ENCODE measurements around the gene MYH9.

DNA sequence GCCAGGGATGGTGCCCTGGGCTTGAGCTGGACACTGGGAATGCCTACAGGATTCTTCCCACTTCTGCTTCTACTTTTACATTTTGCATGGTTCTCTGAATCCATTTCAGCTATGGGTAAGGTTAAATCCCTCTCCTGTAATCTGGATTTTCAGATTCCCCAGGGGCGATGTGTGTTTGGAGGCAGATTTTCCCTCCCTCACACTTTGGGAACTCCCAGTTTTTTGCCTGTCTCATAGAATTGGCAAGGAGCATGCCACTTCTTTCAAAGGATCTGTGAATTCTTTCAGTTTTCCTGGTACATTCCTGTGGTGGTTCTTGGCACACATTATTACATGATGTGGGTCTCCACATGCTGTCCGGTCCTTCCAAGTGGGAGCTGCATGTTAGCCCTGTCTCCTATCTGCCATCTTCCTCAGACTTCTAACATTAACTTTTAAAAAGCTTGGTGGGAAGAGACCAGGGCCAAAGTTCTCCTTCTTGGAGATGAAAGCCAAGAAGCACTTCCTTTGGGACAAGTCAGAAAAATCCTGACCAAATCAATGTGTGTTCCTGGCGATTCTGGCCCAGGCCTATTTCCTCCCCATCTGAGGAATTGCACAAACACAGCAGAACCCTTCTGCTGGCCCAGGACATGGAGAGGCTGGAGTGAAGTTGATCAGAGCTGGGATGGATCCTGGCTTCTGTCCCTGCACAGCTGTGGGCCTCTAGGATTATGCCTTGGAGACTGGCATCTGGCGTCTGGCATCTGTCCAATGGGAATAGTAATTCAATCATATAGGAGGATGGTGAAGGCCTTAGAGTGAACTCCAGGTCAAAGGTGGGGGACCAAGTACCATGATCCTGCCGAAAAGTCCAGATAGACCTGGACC, 143.0 kb downstream of the MYH9 start:
- TF ChIP-seq, protein P1, sequence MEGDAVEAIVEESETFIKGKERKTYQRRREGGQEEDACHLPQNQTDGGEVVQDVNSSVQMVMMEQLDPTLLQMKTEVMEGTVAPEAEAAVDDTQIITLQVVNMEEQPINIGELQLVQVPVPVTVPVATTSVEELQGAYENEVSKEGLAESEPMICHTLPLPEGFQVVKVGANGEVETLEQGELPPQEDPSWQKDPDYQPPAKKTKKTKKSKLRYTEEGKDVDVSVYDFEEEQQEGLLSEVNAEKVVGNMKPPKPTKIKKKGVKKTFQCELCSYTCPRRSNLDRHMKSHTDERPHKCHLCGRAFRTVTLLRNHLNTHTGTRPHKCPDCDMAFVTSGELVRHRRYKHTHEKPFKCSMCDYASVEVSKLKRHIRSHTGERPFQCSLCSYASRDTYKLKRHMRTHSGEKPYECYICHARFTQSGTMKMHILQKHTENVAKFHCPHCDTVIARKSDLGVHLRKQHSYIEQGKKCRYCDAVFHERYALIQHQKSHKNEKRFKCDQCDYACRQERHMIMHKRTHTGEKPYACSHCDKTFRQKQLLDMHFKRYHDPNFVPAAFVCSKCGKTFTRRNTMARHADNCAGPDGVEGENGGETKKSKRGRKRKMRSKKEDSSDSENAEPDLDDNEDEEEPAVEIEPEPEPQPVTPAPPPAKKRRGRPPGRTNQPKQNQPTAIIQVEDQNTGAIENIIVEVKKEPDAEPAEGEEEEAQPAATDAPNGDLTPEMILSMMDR (conservative IDR thresholded peaks at IDR 0.05; ENCODE audit: low read length) = no peak
- no peak for TF ChIP-seq EZH2phosphoT487 (IDR thresholded peaks at IDR 0.05; ENCODE audit: borderline replicate concordance, low read depth, low read length)
